T-cell (primary cell): ENCODE data around the gene GRB2. TPM values are rescaled to one million over a fixed set of nuclear protein-coding genes. Genes with fewer than 3 reads are reported as not detected.

ENCODE experiments used
- ATAC-seq, 4 experiments: fragments of 200-7000 bp in 3 of 4; fragments of 150-1000 bp in 1 of 4; cut with Tn5 transposase; replicated peaks in 1 of 4; 1 replicate in 3 of 4; 2 replicates in 1 of 4; pipeline ENCODE4 v1.10.0; 2021; ENCODE audit warnings: moderate library complexity in 3 of 4, mild to moderate bottlenecking in 2 of 4, moderate number of reproducible peaks in 1 of 4
- CTCF ChIA-PET, 2 donors: fragments of 300-600 bp; sonication (Branson Sonifier 250); formaldehyde crosslinking; loops; one replicate each; lab custom pipeline; 2022; ENCODE audit warnings: antibody characterized with exemption in 2 of 2; lab: Charles Lee
- POLR2A ChIA-PET, 2 donors: fragments of 300-600 bp; sonication (Branson Sonifier 250); formaldehyde crosslinking; loops; one replicate each; lab custom pipeline; 2022; ENCODE audit warnings: antibody characterized with exemption in 2 of 2; lab: Charles Lee
- DNase-seq, 35 experiments: peaks; one replicate each; pipeline versions ENCODE4 v3.0.0 to v3.0.0-alpha.2; 2013 to 2023
- H3K27ac ChIP-seq: one replicate; pipeline ENCODE4 v1.5.1; 2013; ENCODE audit warnings: low read length
- H3K27me3 ChIP-seq, 2 experiments: replicated peaks in 1 of 2; 1 replicate in 1 of 2; 2 replicates in 1 of 2; pipeline versions ENCODE4 v1.6.1 to v1.7.0; 2013; ENCODE audit warnings: low read length in 1 of 2, mixed read lengths in 1 of 2; ENCODE audit not compliant: control insufficient read depth in 2 of 2, insufficient read depth in 2 of 2; ENCODE audit errors: extremely low read depth in 1 of 2
- H3K36me3 ChIP-seq, 2 donors: 1 replicate in 1 of 2; 2 replicates in 1 of 2; pipeline versions ENCODE4 v1.6.1 to v1.7.0; 2013; ENCODE audit warnings: low read length in 1 of 2; ENCODE audit not compliant: control insufficient read depth in 2 of 2, insufficient read depth in 1 of 2; ENCODE audit errors: extremely low read depth in 1 of 2
- H3K4me1 ChIP-seq, 2 experiments: 1 replicate in 1 of 2; 2 replicates in 1 of 2; pipeline versions ENCODE4 v1.6.1 to v1.7.0; 2013; ENCODE audit warnings: low read length in 2 of 2, mixed read lengths in 1 of 2; ENCODE audit not compliant: insufficient read depth in 2 of 2, control insufficient read depth in 1 of 2; ENCODE audit errors: extremely low read depth in 1 of 2
- H3K4me3 ChIP-seq, 2 donors: 1 replicate in 1 of 2; 2 replicates in 1 of 2; pipeline versions ENCODE4 v1.5.1 to v1.7.0; 2013; ENCODE audit warnings: mild to moderate bottlenecking in 2 of 2, low read length in 1 of 2, moderate library complexity in 1 of 2; ENCODE audit not compliant: control insufficient read depth in 1 of 2; ENCODE audit errors: extremely low read depth in 1 of 2
- H3K9me3 ChIP-seq: 2 replicates; pipeline ENCODE4 v1.7.0; 2013
- H3K27ac Mint-ChIP-seq, 2 donors: one replicate each; pipeline ENCODE4 v1.8.0; 2020 to 2021; ENCODE audit warnings: mild to moderate bottlenecking in 2 of 2, mixed read lengths in 2 of 2
- H3K27me3 Mint-ChIP-seq, 2 donors: one replicate each; pipeline ENCODE4 v1.8.0; 2021 to 2022; ENCODE audit warnings: mixed read lengths in 2 of 2
- H3K36me3 Mint-ChIP-seq: one replicate; pipeline ENCODE4 v1.8.0; 2021; ENCODE audit warnings: mixed read lengths
- H3K4me1 Mint-ChIP-seq, 3 donors: one replicate each; pipeline ENCODE4 v1.8.0; 2020 to 2022; ENCODE audit warnings: mixed read lengths in 3 of 3, mild to moderate bottlenecking in 1 of 3
- H3K4me3 Mint-ChIP-seq, 3 donors: one replicate each; pipeline ENCODE4 v1.8.0; 2020 to 2022; ENCODE audit warnings: mild to moderate bottlenecking in 3 of 3, mixed read lengths in 3 of 3, moderate library complexity in 3 of 3
- H3K9me3 Mint-ChIP-seq, 3 donors: one replicate each; pipeline ENCODE4 v1.8.0; 2020 to 2022; ENCODE audit warnings: mixed read lengths in 3 of 3
- WGBS: methylation state at CpG from one replicate; pipeline ENCODE4 v1.1.5; 2013; ENCODE audit warnings: missing lambda C conversion rate; ENCODE audit not compliant: insufficient coverage; 5-methylcytosine and 5-hydroxymethylcytosine counted together
- total RNA-seq, 35 experiments: library from RNA in 6 of 35; stranded (reverse) in 6 of 35; fragments of 120-200 nt in 1 of 35; gene quantifications; one replicate each; pipeline versions ENCODE4 v1.2.1 to v1.2.4 and lab custom pipeline; 2013 to 2026

Gene GRB2
- total RNA-seq, 5 donors from 2014 or later (not counting 1 experiment from before 2014, with no cell fraction given), result 103 to 133 (median 130) TPM

DNA sequence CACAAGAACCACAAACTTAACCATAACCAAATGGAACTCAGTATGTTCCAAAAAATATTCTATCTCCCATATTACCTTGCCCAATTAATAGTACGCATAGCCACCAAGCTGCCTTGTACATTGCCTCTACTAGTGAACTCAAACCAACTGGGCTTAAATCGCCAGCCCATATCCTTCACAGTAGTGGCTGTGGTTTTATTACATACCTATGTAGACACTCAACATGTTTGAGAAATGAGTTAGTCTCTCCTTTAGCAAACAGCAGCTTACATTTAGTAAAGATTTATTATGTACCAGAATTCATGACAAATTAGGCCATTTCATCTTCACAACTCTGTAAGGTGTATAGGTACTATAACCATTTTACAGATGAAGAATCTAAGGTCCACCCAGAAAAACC, 41.4 kb downstream of the GRB2 start:
- H3K27me3 ChIP-seq, result no peaks in the 10 kb centered on the region
- H3K36me3 ChIP-seq, result no peaks in the 10 kb centered on the region
- 100% methylated on average over 1 of the region's 2 CpGs for WGBS
- CTCF ChIA-PET, result interaction anchor here in 1 of 2 donors (0.5 to 0.7 kb wide), 2 partner anchors 9 to 905 kb away, joined by 3 to 4 read pairs; no protein-coding TSS in a partner anchor
- peak overlapping the region; percentile 1 to 57 for H3K27ac Mint-ChIP-seq
- H3K4me3 ChIP-seq, result no peak overlapping the region
- H3K9me3 ChIP-seq, result no peaks in the 10 kb centered on the region
- H3K4me1 Mint-ChIP-seq, result peaks cover 93 to 97% (median 93%) of the 10 kb centered on the region in 3 donors
- no peaks in the 10 kb centered on the region for H3K36me3 Mint-ChIP-seq
- H3K27me3 Mint-ChIP-seq, result no peaks in the 10 kb centered on the region
- DNase-seq, result no peak
- no peaks in the 10 kb centered on the region for H3K9me3 Mint-ChIP-seq
- ATAC-seq, result peak in 1 of 4 experiments; percentile 11
- H3K27ac ChIP-seq, result no peak overlapping the region
- H3K4me3 Mint-ChIP-seq, result peak overlapping the region in 1 of 3 donors; percentile 58
- POLR2A ChIA-PET, result no interaction called here
- peaks cover 38 to 39% of the 10 kb centered on the region in 2 experiments for H3K4me1 ChIP-seq

DNA sequence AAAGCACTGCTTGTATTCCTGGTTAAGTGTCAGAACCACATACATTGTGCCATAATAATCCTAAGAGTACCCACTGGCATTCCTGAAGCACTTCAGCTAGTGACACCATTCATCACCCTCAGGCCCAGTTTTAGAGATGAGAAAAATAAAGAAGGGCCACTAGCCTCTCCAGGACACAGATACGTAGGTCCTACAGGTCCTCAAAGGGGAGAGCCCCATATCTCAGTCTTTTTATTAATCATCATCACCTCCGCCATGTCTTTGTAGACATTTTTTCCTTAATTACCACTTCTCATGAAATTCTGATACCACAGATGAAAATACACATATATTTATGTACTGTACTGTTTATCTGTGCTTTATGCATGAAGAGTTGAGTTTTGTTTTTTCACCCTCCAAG, 43.5 kb downstream of the GRB2 start:
- H3K4me1 Mint-ChIP-seq, result peaks cover 85 to 92% (median 87%) of the 10 kb centered on the region in 3 donors
- no peak overlapping the region for H3K27ac ChIP-seq
- no peaks in the 10 kb centered on the region for H3K27me3 ChIP-seq
- H3K27me3 Mint-ChIP-seq, result no peaks in the 10 kb centered on the region
- peak overlapping the region; percentile 44 to 73 for H3K27ac Mint-ChIP-seq
- no peaks in the 10 kb centered on the region for H3K9me3 ChIP-seq
- H3K36me3 ChIP-seq, result no peaks in the 10 kb centered on the region
- H3K9me3 Mint-ChIP-seq, result no peaks in the 10 kb centered on the region
- CTCF ChIA-PET, result interaction anchor here in 1 of 2 donors (0.5 kb wide), 1 partner anchor 400 kb away, joined by 5 read pairs; no protein-coding TSS in a partner anchor
- no peak for ATAC-seq
- no peak overlapping the region for H3K4me3 Mint-ChIP-seq
- H3K4me1 ChIP-seq, result peaks cover 31 to 36% of the 10 kb centered on the region in 2 experiments
- no peak for DNase-seq
- POLR2A ChIA-PET, result interaction anchor here in 1 of 2 donors (0.5 kb wide), 1 partner anchor 990 kb away, joined by 3 read pairs; no protein-coding TSS in a partner anchor
- H3K4me3 ChIP-seq, result no peak overlapping the region
- WGBS, result no CpG with 5 or more reads among the region's 2 CpGs
- H3K36me3 Mint-ChIP-seq, result peaks cover under 1% of the 10 kb centered on the region

DNA sequence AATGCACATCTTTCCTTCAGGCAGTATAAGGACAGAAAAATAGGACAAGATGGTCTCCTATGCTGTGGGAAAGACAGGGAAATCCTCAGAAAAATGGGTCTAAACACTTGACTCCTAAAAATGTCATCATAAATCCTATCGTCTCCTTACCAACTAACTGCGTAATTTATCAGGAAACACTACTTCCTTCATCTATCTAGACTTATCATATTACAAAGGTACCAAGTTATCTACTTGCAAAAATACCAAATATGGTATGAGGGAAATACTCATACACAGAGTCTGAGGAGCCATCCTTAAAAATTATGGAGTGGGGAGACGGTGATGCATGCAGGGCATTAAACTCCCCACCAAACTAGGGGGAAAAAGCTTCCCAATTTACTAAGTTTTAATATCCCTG, 44.1 kb downstream of the GRB2 start:
- CTCF ChIA-PET, result no interaction called here
- Mint-ChIP-seq H3K4me3 (peak overlapping the region in 2 of 3 donors; percentile 34 to 55), H3K9me3 (no peaks in the 10 kb centered on the region), H3K4me1 (peaks cover 85 to 92% (median 87%) of the 10 kb centered on the region in 3 donors), H3K36me3 (peaks cover 7% of the 10 kb centered on the region), H3K27ac (peak overlapping the region; percentile 67 to 83), H3K27me3 (no peaks in the 10 kb centered on the region)
- no CpG with 5 or more reads among the region's 3 CpGs for WGBS
- Histone ChIP-seq H3K4me3 (no peak overlapping the region), H3K4me1 (peaks cover 29 to 36% of the 10 kb centered on the region in 2 experiments), H3K9me3 (no peaks in the 10 kb centered on the region), H3K36me3 (no peaks in the 10 kb centered on the region), H3K27ac (no peak overlapping the region), H3K27me3 (no peaks in the 10 kb centered on the region)
- DNase-seq (no peak), ATAC-seq (no peak)
- POLR2A ChIA-PET, result interaction anchor here in 1 of 2 donors (0.6 to 0.7 kb wide), 2 partner anchors 34 to 44 kb away, joined by 3 read pairs; no protein-coding TSS in a partner anchor

DNA sequence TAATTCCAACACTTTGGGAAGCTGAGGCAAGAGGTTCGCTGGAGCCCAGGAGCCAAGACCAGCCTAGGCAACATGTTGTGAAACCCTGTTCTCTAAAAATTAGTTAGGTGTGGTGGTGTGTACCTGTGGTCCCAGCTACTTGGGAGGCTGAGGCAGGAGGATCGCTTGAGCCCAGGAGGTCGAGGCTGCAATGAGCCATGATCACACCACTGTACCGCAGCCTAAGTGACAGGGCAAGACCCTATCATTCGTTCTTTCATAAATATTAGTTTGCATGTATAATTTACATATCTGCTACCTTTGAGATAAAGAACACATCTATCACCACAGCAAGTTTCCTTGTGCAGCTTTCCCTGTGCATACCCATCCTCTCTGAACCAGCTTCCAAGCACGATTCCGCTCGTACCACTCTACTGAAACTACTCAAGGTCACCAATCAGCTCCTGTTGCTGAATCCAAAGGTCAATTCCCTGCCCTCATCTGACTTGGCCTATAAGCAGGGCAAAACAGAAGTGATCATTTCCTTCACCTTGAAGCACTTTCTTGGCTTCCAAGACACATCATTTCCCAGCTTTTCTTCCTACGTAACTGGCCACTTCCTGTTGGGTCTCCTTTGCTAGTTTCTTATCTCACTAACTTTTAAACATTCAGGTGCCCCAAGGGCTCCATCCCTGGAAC, 49.1 kb downstream of the GRB2 start:
- Mint-ChIP-seq H3K27me3 (no peaks in the 10 kb centered on the region), H3K27ac (peak overlapping the region; percentile 13 to 73), H3K36me3 (peaks cover 12% of the 10 kb centered on the region), H3K9me3 (no peaks in the 10 kb centered on the region), H3K4me1 (peaks cover 68 to 73% (median 70%) of the 10 kb centered on the region in 3 donors), H3K4me3 (peak overlapping the region in 1 of 3 donors; percentile 12)
- ChIA-PET POLR2A (interaction anchor here in 1 of 2 donors (0.7 to 1.1 kb wide), 2 partner anchors 29 to 120 kb away, joined by 3 to 9 read pairs; no protein-coding TSS in a partner anchor), CTCF (interaction anchor here in 1 of 2 donors (0.9 kb wide), 1 partner anchor 17 kb away, joined by 3 read pairs; no protein-coding TSS in a partner anchor)
- no peaks in the 10 kb centered on the region for H3K27me3 ChIP-seq
- H3K9me3 ChIP-seq, result no peaks in the 10 kb centered on the region
- peaks cover 0 to 5% of the 10 kb centered on the region in 2 donors for H3K36me3 ChIP-seq
- DNase-seq, result no peak
- peaks cover 20 to 30% of the 10 kb centered on the region in 2 experiments for H3K4me1 ChIP-seq
- no peak overlapping the region for H3K27ac ChIP-seq
- ATAC-seq, result no peak
- H3K4me3 ChIP-seq, result no peak overlapping the region
- WGBS, result 92% methylated on average over 5 of the region's 9 CpGs

DNA sequence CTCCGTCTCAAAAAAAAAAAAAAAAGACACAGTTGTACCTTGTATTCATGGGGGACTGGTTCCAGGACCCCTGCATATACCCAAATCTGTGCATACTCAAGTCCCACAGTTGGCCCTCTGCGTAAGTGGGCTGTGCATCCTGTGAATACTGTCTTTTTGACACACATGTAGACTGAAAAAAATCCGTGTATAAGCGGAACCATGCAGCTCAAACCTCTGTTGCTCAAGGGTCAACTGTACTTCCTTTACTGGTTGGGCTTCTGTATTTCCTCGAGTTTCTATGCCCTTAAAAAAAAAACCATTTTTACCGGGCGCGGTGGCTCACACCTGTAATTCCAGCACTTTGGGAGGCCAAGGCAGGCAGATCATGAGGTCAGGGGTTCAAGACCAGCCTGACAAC, 52.3 kb downstream of the GRB2 start:
- ATAC-seq (no peak), DNase-seq (no peak)
- Mint-ChIP-seq H3K9me3 (no peaks in the 10 kb centered on the region), H3K4me3 (no peak overlapping the region), H3K36me3 (peaks cover 12% of the 10 kb centered on the region), H3K27ac (no peak overlapping the region), H3K4me1 (peaks cover 75 to 78% (median 77%) of the 10 kb centered on the region in 3 donors), H3K27me3 (no peaks in the 10 kb centered on the region)
- Histone ChIP-seq H3K36me3 (peaks cover 0 to 5% of the 10 kb centered on the region in 2 donors), H3K27ac (no peak overlapping the region), H3K4me1 (peaks cover 33 to 49% of the 10 kb centered on the region in 2 experiments), H3K9me3 (no peaks in the 10 kb centered on the region), H3K27me3 (no peaks in the 10 kb centered on the region), H3K4me3 (no peak overlapping the region)
- ChIA-PET CTCF (interaction anchor here in 1 of 2 donors (0.6 to 0.7 kb wide), 2 partner anchors 53 to 1072 kb away, joined by 3 read pairs; no protein-coding TSS in a partner anchor), POLR2A (no interaction called here)
- WGBS, result 100% methylated on average over 3 of the region's 8 CpGs

DNA sequence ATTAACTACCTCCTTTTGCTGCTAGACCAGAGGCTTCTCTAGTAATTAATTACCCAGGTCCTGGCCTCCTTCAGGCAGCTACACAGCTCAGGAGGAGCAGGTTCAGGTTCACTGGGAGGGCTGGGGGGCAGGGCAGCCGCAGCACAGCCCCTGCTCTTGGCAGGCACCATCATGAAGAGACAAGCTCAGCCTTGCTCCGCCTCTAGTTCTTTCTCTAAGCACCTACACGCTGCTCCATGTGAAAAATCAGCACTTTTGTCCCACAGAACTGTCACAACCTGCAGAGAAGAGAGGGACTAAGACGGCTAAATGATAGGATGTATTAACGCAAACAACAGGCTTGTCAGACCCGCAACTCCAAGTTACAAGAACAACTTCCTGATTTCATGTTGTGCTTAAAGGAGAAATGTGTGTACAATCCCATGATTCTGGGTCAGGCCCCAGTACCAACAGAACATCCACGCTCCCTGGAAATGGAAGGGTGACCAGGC, 53.4 kb downstream of the GRB2 start:
- CTCF ChIA-PET, result interaction anchor here in 1 of 2 donors (1.0 kb wide), 1 partner anchor 28 kb away, joined by 4 read pairs; no protein-coding TSS in a partner anchor
- POLR2A ChIA-PET, result no interaction called here
- DNase-seq, result no peak
- Histone ChIP-seq H3K4me1 (peaks cover 43 to 54% of the 10 kb centered on the region in 2 experiments), H3K9me3 (no peaks in the 10 kb centered on the region), H3K27me3 (no peaks in the 10 kb centered on the region), H3K4me3 (no peak overlapping the region), H3K36me3 (peaks cover 0 to 5% of the 10 kb centered on the region in 2 donors), H3K27ac (no peak overlapping the region)
- Mint-ChIP-seq H3K9me3 (no peaks in the 10 kb centered on the region), H3K4me3 (peak overlapping the region in 1 of 3 donors; percentile 13), H3K36me3 (peaks cover 12% of the 10 kb centered on the region), H3K27ac (peak overlapping the region; percentile 39 to 80), H3K27me3 (no peaks in the 10 kb centered on the region), H3K4me1 (peaks cover 78% of the 10 kb centered on the region in 3 donors)
- WGBS, result no CpG with 5 or more reads among the region's 7 CpGs
- peak in 1 of 4 experiments; percentile 34 for ATAC-seq
